CD4-positive, alpha-beta T cell (primary cell): Measurements from ENCODE around the gene CCDC12. TPM values are rescaled to one million over a fixed set of nuclear protein-coding genes. Genes with fewer than 3 reads are reported as not detected.

ENCODE experiments used
- ATAC-seq: fragments of 200-7000 bp; cut with Tn5 transposase; one replicate; pipeline ENCODE4 v1.10.0; 2022; ENCODE audit warnings: mild to moderate bottlenecking; ENCODE audit not compliant: poor library complexity
- CTCF ChIA-PET: fragments of 350-600 bp; sonication (Branson Sonifier 250); formaldehyde crosslinking; loops from one replicate; lab custom pipeline; 2021; ENCODE audit warnings: antibody characterized with exemption, inconsistent platforms; lab: Charles Lee
- POLR2A ChIA-PET: fragments of 350-600 bp; sonication (Branson Sonifier 250); formaldehyde crosslinking; loops from one replicate; lab custom pipeline; 2021; ENCODE audit warnings: antibody characterized with exemption, inconsistent platforms; lab: Charles Lee
- DNase-seq, 14 experiments: peaks; one replicate each; pipeline ENCODE4 v3.0.0-alpha.2; 2013 to 2020; ENCODE audit warnings: mixed read lengths in 2 of 14
- H3K27ac ChIP-seq, 2 donors: one replicate each; pipeline versions ENCODE4 v1.5.1 to v1.7.0; 2013; ENCODE audit warnings: low read length in 2 of 2, low read depth in 1 of 2, mild to moderate bottlenecking in 1 of 2
- H3K27me3 ChIP-seq, 2 experiments: 1 replicate in 1 of 2; 2 replicates in 1 of 2; pipeline versions ENCODE4 v1.6.1 to v1.7.0; 2013; ENCODE audit warnings: low read length in 2 of 2, control low read depth in 1 of 2, mild to moderate bottlenecking in 1 of 2, moderate library complexity in 1 of 2; ENCODE audit not compliant: insufficient read depth in 2 of 2, control insufficient read depth in 1 of 2
- H3K36me3 ChIP-seq: one replicate; pipeline ENCODE4 v1.6.1; 2013; ENCODE audit warnings: low read length, control low read depth; ENCODE audit not compliant: insufficient read depth
- H3K4me1 ChIP-seq: one replicate; pipeline ENCODE4 v1.6.1; 2013; ENCODE audit warnings: low read length, control low read depth; ENCODE audit not compliant: insufficient read depth
- H3K4me3 ChIP-seq: one replicate; pipeline ENCODE4 v1.5.1; 2013; ENCODE audit warnings: mild to moderate bottlenecking, low read length, moderate library complexity
- H3K9me3 ChIP-seq, 2 experiments: 1 replicate in 1 of 2; 2 replicates in 1 of 2; pipeline versions ENCODE4 v1.6.1 to v1.7.0; 2013; ENCODE audit warnings: low read length in 2 of 2, mild to moderate bottlenecking in 2 of 2, control low read depth in 1 of 2, moderate library complexity in 1 of 2; ENCODE audit not compliant: control insufficient read depth in 1 of 2, insufficient read depth in 1 of 2
- H3K27ac Mint-ChIP-seq: one replicate; pipeline ENCODE4 v1.8.0; 2020; ENCODE audit warnings: mixed read lengths
- H3K27me3 Mint-ChIP-seq: one replicate; pipeline ENCODE4 v1.8.0; 2021; ENCODE audit warnings: mixed read lengths
- H3K36me3 Mint-ChIP-seq: one replicate; pipeline ENCODE4 v1.8.0; 2021; ENCODE audit warnings: low read depth, mixed read lengths
- H3K4me1 Mint-ChIP-seq: one replicate; pipeline ENCODE4 v1.8.0; 2021; ENCODE audit warnings: low read depth, mixed read lengths
- H3K4me3 Mint-ChIP-seq: one replicate; pipeline ENCODE4 v1.8.0; 2020; ENCODE audit warnings: mild to moderate bottlenecking, mixed read lengths
- H3K9me3 Mint-ChIP-seq: one replicate; pipeline ENCODE4 v1.8.0; 2020; ENCODE audit warnings: mixed read lengths
- CTCF ChIP-seq: fragments of 200-600 bp; IDR thresholded peaks from one replicate; pipeline ENCODE4 v1.8.0; 2022; ENCODE audit warnings: antibody characterized with exemption, mild to moderate bottlenecking
- intact Hi-C, 2 experiments: fragments of 100-400 bp; cut with DNase I in 1 of 2; cut with micrococcal nuclease in 1 of 2; formaldehyde crosslinking; loops; one replicate each; pipeline versions ENCODE4 v1.15.1 to v1.9.0; 2023 to 2025; cut with DNase I, micrococcal nuclease
- total RNA-seq, 174 experiments: library from RNA in 2 of 174; stranded (reverse) in 2 of 174; gene quantifications; one replicate each; pipeline ENCODE4 v1.2.3 and lab custom pipeline; 2021 to 2026

Gene CCDC12
- total RNA-seq, 2 experiments from 2014 or later: 57.5 to 59.5 TPM

DNA sequence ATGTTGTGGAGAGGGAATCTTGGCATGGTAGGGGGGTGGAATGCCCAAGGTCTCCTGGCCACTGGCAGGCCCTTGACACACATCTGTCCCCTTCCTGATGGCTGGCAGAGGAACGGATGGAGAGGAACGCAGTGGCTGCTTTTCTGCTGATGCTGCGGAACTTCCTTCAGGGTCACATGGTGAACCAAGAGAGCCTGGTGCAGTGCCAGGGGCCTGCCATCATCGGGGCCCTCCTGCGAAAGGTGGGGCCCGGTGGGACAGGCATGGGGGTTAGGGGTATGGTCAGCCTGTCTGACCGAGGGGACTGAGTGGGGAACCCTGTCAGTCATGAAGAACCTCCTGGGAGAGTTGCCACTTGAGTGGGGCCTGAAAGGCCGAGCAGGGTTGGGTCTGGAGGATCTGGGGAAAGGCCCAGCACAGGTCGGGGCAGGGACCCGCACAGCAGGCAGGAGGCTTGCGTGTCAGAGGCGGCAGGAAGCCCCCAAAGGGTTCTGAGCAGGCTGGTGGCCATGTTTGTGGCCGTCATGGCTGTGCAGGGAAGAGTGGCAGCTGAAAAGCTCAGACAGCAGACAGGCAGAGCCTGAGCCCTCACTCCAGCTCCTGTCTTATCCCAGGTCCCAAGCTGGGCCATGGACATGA lies 21.0 kb upstream of the CCDC12 start:
- POLR2A ChIA-PET: interaction anchor here (1.4 to 1.9 kb wide), 2 partner anchors 18 to 40 kb away, joined by 3 to 9 read pairs; partner anchors contain the start of gene NBEAL2
- CTCF ChIA-PET: interaction anchor here (0.6 to 3.2 kb wide), 6 partner anchors 17 to 88 kb away, joined by 3 to 11 read pairs (median 4); partner anchors contain the start of genes CCDC12 and NBEAL2
- Histone ChIP-seq H3K4me3 (no peak overlapping the region), H3K9me3 (no peaks in the 10 kb centered on the region), H3K27ac (no peak overlapping the region), H3K36me3 (peaks cover 98% of the 10 kb centered on the region), H3K27me3 (no peaks in the 10 kb centered on the region), H3K4me1 (peaks cover 35% of the 10 kb centered on the region)
- H3K4me3 Mint-ChIP-seq: no peak overlapping the region
- no peaks in the 10 kb centered on the region for H3K9me3 Mint-ChIP-seq
- H3K4me1 Mint-ChIP-seq: peaks cover 16% of the 10 kb centered on the region
- no peak overlapping the region for H3K27ac Mint-ChIP-seq
- no peak for TF ChIP-seq CTCF
- H3K27me3 Mint-ChIP-seq: no peaks in the 10 kb centered on the region
- ATAC-seq (no peak), DNase-seq (no peak)
- intact Hi-C loops: loop anchor here (1.0 to 5.0 kb wide), 5 partner anchors 74 to 293 kb away; no protein-coding TSS in a partner anchor
- H3K36me3 Mint-ChIP-seq: peaks cover 72% of the 10 kb centered on the region

GRCh38 chr3:46996689-46997452 lies 20.3 kb upstream of the CCDC12 start:
- no peaks in the 10 kb centered on the region for H3K27me3 ChIP-seq
- DNase-seq (no peak), ATAC-seq (no peak)
- H3K4me1 ChIP-seq: peaks cover 34% of the 10 kb centered on the region
- Mint-ChIP-seq H3K36me3 (peaks cover 65% of the 10 kb centered on the region), H3K27me3 (no peaks in the 10 kb centered on the region), H3K4me3 (no peak overlapping the region), H3K27ac (no peak overlapping the region), H3K9me3 (no peaks in the 10 kb centered on the region), H3K4me1 (peaks cover 16% of the 10 kb centered on the region)
- ChIA-PET POLR2A (interaction anchor here (0.7 to 1.9 kb wide), 2 partner anchors 17 to 71 kb away, joined by 4 to 9 read pairs; partner anchors contain the start of gene NBEAL2), CTCF (interaction anchor here (0.8 to 3.2 kb wide), 3 partner anchors 49 to 299 kb away, joined by 3 to 11 read pairs (median 9); no protein-coding TSS in a partner anchor)
- no peak overlapping the region for H3K4me3 ChIP-seq
- peaks cover 98% of the 10 kb centered on the region for H3K36me3 ChIP-seq
- no peak for TF ChIP-seq CTCF
- H3K27ac ChIP-seq: no peak overlapping the region
- H3K9me3 ChIP-seq: no peaks in the 10 kb centered on the region
- intact Hi-C loops: loop anchor here in 1 of 2 experiments (5.0 kb wide), 1 partner anchor 130 kb away; no protein-coding TSS in a partner anchor

DNA sequence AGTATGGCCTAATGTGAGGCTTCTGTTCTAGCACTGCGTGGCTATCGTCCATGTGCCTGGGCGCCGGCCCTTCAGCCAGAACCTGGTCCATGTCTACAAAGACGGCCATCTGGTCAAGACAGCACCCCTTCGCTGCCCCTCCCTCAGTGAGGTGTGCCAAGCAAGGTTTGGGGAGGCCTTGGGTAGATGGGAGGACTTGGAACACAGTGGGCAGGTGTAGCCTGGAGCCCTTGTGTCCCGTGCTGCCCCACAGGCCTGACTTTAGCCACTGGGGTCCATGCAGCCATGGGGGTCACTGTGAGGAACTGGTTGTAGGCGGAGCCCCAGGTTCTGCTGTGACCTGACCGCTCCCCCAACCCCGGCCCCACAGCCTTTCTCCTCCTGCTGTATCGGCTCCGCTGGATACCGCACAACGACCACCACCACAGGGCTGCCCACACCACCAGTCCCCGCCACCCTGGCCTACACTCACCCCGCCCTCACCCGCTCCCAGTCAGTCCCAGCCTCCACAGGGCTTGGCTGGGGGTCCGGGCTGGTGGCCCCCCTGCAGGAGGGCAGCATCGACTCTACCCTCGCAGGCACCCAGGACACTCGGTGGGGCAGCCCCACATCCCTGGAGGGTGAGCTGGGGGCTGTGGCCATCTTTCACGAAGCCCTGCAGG lies 19.5 kb upstream of the CCDC12 start:
- Histone ChIP-seq H3K27ac (no peak overlapping the region), H3K36me3 (peaks cover 98% of the 10 kb centered on the region), H3K27me3 (no peaks in the 10 kb centered on the region), H3K4me1 (peaks cover 39% of the 10 kb centered on the region), H3K4me3 (no peak overlapping the region), H3K9me3 (no peaks in the 10 kb centered on the region)
- no peak overlapping the region for H3K4me3 Mint-ChIP-seq
- intact Hi-C loops: loop anchor here in 1 of 2 experiments (5.0 kb wide), 1 partner anchor 129 kb away; no protein-coding TSS in a partner anchor
- CTCF ChIA-PET: interaction anchor here (0.8 kb wide), 1 partner anchor 298 kb away, joined by 3 read pairs; no protein-coding TSS in a partner anchor
- no peak for DNase-seq
- ATAC-seq: no peak
- H3K36me3 Mint-ChIP-seq: peaks cover 60% of the 10 kb centered on the region
- no peaks in the 10 kb centered on the region for H3K9me3 Mint-ChIP-seq
- POLR2A ChIA-PET: interaction anchor here (0.7 kb wide), 1 partner anchor 70 kb away, joined by 4 read pairs; no protein-coding TSS in a partner anchor
- H3K27ac Mint-ChIP-seq: no peak overlapping the region
- no peak for TF ChIP-seq CTCF
- no peaks in the 10 kb centered on the region for H3K27me3 Mint-ChIP-seq
- peaks cover 16% of the 10 kb centered on the region for H3K4me1 Mint-ChIP-seq
